NOMO-1 treated with dmso at 0.1 percent for 144 hours (cell line): ENCODE results near the gene PPP1R3A.
"Not testable (repeated sequence)": the region's sequence is repeated elsewhere in the genome, so short reads cannot be mapped to it uniquely, and the experiment has no call there.

Experiments used
- DNase-seq: peaks from one replicate; lab custom pipeline; 2025; ENCODE audit not compliant: unreplicated experiment; lab: John Stamatoyannopoulos, UW

Gene PPP1R3A, protein sequence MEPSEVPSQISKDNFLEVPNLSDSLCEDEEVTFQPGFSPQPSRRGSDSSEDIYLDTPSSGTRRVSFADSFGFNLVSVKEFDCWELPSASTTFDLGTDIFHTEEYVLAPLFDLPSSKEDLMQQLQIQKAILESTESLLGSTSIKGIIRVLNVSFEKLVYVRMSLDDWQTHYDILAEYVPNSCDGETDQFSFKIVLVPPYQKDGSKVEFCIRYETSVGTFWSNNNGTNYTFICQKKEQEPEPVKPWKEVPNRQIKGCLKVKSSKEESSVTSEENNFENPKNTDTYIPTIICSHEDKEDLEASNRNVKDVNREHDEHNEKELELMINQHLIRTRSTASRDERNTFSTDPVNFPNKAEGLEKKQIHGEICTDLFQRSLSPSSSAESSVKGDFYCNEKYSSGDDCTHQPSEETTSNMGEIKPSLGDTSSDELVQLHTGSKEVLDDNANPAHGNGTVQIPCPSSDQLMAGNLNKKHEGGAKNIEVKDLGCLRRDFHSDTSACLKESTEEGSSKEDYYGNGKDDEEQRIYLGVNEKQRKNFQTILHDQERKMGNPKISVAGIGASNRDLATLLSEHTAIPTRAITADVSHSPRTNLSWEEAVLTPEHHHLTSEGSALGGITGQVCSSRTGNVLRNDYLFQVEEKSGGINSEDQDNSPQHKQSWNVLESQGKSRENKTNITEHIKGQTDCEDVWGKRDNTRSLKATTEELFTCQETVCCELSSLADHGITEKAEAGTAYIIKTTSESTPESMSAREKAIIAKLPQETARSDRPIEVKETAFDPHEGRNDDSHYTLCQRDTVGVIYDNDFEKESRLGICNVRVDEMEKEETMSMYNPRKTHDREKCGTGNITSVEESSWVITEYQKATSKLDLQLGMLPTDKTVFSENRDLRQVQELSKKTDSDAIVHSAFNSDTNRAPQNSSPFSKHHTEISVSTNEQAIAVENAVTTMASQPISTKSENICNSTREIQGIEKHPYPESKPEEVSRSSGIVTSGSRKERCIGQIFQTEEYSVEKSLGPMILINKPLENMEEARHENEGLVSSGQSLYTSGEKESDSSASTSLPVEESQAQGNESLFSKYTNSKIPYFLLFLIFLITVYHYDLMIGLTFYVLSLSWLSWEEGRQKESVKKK

DNA sequence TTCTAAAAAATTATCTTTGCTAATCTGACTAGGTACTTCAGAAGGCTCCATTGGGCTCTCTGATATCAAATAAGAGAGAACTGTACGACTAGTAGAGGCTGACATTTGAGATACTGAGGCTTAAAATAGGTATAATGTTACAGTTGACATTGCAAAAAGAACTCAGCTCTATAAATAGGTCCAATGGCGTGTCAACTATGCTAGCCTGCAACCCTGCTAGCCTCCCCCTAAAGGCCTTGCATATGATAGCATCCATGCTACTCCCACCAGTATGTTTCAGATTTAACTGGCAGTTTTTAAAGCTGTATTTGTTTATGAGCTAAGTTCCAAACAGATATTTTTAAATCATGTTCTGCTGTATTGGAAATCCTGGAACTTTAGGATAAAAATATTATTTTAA lies at the start of gene PPP1R3A:
TSS of gene PPP1R3A (minus strand) at position 64 of the 400 bp plus-strand sequence. CDS start at position 51, 13 bp downstream.
- DNase-seq = no peak

DNA sequence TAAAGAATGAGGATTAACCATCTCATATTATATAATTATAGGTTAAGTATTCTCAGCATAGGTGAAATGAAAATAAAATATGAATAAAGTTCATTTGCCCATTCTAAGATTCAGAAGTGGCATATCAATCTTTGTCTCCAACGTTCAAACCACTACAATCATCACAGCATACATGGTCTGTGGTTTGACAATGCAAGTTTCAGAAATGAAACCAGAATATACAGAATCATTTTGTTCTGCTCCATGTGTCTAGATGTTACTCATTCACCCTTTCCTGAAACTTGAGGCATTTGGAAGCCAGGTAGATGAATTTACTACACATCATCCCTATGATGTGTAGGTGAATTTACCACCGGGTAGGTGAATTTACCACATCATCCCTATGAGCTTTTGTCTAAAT lies 44.5 kb upstream of the PPP1R3A start:
- no peak for DNase-seq

DNA sequence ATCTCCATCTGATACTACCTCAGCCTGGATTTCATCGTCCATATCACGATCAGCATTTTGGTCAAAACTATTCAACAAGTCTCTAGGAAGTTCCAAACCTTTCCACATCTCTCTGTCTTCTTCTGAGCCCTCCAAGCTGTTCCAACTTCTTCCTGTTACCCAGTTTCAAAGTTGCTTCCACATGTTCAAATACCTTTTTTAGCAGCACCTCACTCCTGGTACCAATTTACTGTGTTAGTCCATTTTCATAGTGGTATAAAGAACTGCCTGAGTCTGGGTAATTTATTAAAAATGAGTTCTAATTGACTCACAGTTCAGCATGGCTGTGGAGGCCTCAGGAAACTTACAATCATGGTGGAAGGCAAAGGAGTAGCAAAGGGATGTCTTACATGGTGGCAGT lies 41.1 kb upstream of the PPP1R3A start:
- DNase-seq = no peak

DNA sequence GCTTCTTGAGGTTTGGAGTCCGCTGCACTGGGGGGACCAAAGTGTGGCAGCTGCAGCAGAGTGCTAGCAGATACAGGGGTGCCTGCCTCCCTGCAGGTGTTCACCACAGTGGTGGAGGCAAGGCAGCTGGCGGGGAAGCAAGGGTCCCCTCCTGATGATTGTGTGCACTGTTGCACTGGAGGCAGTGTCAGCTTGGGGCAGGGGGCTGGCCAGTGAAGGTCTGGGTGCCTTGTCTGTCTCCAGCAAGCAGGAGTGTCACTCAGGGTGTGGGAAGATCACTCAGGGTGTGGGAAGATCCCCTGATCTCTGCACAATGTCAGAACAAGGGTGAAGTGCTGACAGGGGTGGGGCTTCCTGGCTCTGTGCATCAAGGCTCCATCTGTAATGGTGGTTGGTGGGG lies 36.3 kb upstream of the PPP1R3A start:
- DNase-seq = no peak

DNA sequence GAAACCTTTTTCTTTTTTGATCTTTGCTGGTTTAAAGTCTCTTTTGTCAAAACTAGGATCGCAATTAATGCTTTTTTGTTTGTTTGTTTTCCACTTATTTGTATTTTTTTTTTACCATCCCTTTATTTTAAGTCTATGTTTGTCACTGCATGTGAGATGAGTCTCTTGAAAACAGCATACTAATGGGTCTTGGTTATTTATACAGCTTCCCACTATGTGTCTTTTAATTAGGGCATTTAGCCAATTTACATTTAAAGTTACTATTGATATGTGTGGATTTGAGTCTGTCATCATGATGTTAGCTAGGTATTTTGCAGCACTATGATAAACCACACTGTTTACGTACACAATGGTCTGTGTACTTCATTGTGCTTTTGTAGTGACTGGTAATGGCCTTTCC lies 34.7 kb upstream of the PPP1R3A start:
- no peak for DNase-seq

DNA sequence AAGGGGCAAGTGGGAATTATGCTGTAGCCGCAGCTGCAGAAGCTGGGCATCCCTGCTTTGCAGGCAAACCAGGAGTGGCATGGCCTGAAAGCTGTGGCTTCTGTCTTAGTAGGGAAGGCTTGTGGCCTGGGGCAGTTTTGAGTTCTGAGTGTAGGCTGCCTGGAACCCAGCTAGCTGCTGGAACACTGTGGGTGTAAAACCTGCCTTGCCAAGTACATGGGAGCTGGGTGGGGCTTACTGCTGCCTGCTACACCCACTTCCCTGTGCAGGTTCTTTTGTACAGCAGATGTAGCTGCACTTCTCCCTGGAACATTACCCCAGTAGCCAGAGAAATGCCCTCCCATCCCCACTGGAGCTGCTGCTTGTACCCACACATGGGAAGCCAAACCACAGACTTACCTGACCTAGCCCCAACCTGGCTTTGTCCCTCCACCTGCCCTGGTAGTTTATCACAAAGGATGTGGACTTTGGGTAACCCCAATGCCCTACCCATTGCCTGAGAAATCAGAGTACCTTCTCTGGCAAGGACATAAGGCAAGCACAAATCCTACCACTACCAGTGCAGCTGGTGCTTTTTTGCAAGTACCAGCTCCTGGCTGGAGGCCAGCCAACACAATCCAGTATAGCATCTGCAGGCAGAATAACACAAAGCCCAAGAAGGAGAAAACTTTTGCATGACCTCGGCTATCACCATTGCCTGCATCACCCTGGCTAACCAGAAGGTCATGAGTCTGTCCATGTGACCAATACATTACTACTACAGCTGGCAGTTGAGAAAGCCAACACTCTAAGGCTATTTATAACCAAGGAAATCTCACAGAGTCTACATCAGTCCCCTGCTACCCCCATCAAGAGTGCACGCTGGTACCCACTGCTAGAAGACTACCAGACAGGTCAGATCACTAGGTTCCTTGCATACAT lies 26.5 kb upstream of the PPP1R3A start:
- no peak for DNase-seq

DNA sequence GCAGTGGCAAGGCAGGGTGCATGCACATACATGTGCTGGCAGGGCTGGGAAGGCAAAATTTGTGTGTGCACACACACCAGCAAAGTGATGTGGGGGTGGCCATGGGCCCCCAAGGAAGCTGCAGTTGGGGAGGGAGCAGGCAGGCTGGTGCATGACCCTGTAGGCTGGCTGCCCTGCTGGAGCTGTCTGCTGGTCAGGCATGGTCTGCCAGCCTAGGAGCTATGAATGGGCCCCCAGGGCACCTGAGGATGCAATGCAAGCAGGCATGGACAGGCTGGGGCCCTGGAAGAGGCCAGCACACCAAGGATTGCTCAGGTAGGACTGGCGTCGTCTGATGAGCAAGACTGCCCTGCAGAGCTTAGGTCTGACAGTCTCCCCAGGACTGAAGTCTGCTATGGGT lies 18.2 kb upstream of the PPP1R3A start:
- DNase-seq = no peak

DNA sequence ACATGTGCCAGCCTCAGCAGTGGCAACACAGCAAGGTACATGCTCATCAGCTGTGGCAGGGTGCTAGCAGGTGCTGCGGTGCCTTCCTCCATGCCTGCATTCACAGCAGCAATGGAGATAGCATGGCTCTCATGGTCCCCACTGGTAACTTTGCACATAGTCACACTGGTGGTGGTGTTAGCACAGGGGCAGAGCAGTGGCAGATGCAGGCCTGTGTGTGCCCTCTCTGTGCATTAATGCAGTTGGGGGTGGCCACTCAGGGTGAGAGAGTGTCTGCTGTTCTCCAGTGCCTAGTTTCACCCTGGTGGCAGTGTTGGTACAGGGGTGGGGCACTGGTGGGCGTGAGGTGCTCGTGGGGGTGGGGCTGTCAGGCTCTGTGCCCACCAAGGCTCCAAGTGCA lies 17.7 kb upstream of the PPP1R3A start:
- DNase-seq = no peak

DNA sequence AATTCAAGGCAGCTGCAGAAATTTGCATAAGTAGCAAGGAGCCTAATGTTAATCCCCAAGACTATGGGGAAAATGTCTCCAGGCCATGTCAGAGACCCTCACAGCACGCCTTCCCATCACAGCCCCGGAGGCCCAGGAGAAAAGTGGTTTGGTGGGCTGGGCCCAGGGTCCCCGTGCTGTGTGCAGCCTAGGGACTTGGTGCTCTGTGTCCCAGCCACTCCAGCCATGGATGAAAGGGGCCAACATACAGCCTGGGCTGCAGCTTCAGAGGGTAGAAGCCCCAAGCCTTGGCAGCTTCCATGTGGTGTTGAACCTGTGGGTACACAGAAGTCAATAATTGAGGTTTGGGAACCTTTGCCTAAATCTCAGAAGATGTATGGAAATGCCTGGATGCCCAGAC lies 10.6 kb upstream of the PPP1R3A start:
- not testable (repeated sequence) for DNase-seq

DNA sequence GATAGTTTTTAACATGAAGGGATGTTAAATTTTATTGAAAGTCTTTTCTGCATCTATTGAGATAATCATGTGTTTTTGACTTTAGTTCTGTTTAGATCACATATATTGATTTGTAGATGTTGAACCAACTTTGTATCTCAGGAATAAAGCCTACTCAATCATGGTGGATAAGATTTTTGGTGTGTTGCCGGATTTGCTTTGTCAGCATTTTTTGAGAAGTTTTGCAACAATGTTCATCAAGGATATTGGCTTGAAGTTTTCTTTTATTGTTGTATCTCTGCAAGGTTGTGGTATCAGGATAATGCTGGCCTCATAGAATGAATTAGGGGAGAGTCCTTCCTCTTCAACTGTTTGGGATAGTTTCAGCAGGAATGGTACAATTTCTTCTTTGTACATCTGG lies 9.3 kb upstream of the PPP1R3A start:
- DNase-seq = no peak

DNA sequence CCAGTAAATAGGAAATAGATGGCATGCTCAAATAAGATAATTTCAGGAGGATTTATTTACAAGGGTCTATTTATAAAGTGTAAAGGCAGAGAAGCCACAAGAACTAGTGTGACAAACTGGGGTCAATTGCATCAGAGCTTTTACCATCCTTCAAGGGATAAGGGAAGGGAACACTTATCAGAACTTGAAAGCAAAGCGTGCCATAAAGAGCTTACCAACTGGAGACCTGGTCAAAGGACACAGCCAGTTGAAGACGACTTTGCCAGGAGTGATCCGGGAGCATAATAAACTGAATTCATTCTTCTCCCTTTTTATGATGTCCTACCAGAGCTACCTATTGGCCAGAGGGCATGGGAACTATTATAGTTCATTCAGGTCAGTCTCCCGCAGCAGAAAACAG lies 3.2 kb upstream of the PPP1R3A start:
- DNase-seq = no peak

DNA sequence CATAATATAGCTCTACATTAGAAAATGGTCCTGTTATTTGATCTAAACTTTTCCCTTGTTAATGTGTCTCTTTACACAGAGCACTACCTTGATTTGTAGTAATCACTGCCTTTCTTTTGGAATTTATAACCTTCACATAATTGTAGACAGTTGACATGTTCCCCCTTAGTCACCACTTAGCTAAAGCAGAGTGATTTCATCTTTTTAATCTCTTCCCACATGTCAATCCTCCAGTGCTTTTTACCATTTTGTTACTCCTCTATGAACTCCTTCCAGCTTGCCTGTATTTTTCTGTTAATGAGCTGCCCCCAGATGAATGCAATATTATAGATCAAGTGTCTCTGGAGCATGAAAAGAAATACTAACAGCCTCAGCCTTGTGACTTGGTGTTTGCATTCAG lies 2.6 kb upstream of the PPP1R3A start:
- DNase-seq = no peak

DNA sequence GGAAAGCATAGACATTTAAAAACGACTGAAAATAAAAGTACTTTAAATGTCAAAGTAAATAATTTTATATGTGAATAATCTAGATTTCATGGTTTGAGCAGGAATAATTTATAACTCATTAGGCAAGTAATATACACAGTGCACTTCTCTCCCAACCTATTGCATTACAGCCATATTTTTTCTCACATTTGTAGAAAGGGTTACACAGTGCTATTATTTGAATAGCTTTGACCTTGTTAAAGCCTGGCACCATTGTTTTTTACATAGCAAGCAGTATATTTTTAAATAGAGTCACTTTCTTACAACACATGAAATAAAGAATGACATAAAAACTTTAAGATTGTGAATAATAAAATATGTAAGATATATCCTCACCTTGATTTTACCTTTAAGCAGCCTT lies 969 bp downstream of the PPP1R3A start:
- no peak for DNase-seq

DNA sequence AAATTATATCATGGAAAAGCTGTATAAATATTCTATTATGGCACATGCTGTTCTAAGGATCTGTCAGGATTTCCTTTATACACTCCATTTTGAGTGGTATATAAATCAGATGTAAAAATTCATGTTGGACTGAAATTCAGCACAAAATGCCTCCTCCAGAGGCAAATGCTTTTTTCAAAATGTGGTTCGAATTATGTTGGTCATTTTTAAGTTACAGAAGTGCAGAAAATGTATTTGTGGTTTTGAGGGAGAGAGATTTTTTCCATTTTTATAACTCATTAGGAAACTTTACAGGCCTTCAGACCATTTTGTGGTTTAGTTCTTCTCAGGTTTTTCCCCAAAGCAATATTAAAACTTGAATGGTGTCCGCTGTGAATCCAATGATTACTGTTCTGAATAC lies 2.9 kb downstream of the PPP1R3A start:
- DNase-seq = no peak

DNA sequence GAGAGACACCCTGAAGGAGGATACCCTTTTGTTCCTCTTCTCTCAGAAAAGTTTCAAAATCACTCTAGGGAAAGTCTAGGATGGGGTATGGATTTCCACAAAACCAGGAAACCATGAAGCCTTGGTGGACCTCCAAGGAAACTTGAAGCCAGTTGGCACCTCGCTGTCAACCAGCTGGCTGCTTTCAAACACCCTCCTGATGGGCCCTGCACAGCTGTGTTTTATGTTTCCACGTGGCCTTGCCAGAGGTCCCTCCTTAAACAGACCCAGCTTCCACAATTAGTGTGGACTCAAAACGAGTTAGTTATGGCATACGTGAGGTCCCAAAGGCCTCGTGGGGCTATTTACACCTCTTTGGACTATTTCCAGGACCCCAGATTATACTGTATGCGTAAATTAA lies 5.9 kb downstream of the PPP1R3A start:
- DNase-seq = no peak

DNA sequence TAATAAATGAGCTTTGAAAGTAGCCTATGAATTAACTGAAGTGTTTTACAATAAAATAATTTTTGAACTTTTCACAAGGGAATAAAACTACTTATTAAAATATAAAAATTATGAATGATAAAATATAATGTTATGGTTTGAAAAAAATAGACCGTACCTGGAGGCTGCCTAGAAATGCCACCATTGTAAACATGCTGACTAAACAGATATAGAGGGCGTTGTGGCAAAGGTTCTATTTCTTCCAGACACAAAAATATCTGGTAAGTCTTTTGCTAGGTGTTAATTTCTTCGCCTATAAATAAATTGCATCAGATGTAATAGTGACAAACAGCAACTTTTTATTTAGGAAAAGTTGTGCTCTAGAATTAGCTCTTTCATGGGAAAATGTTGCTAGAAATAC lies 11.2 kb downstream of the PPP1R3A start:
- no peak for DNase-seq

DNA sequence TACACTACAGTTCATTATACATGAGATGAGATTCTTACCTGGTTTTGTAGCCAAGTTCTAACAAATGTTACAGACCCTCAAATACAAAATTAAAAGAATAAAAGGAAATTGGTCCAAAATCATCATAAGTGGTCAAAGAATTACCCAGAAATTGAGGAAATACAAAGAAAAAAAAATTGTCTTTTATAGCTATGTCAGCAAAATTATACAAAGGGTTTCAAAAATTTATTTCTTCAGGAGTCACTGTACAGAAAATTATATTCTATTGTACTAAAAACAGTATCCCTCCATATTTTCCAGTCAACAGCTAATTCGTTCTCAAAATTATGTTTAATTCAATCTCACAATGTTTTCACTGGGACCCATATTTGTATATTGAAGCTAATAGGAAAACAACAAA lies 14.3 kb downstream of the PPP1R3A start:
- no peak for DNase-seq

DNA sequence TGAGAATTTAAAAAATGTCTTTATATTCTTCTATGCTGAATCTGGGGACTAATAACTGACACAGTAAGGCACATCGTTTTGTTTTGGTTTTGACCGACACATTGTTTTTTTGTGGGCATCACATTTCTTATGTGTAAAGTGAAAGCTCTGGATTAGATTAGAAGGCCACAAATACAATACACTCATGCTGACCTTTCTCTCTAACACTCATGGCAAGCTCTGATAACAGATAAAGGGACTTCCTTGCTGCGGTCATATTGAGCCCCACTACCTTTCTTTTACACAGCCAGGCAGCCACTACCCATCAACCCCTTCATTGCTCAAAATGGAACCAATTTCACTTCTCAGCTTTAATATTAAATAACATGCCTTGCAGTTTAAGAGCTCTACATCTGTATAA lies 26.0 kb downstream of the PPP1R3A start:
- DNase-seq = no peak

DNA sequence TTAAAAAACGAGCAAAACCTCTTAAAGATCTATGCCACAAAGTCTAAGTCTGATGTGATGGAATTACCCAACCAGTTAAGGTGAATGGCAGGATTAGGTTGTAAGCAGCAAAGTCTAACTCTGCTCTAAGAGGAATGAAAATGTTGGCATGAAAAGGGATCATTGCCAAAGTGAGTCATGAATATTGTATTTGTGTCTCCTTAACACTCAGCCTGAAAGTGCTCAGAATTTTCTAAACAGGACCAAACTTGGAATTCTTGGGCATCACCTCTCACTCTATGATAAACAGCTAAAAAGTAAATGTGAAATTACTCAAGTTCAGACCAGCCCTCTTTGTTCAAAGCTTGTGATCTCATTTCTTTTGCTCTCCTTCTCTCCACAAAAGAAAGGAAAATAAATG lies 27.0 kb downstream of the PPP1R3A start:
- no peak for DNase-seq

DNA sequence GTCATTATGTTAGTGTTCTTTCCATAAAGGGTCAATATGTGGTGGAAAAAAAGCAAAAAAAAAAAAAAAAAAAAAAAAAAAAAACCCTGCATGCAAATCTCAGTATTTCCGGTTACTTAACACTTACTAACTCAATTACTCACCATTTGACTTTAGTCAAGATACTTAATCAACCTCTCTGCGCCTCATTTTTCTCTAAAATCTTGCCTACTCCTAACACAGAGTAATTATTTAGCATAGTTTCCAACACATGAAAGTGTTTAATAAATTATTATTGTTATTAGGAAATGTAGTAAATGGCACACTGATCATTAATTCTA lies 27.8 kb downstream of the PPP1R3A start:
- no peak for DNase-seq
